Stimulated activated CD8-positive, alpha-beta memory T cell treated with anti-CD3 and anti-CD28 coated beads, Interleukin-7, amount 100 ng/mL, for 24 hours (primary cell): ENCODE measurements around the gene FAM3B.
"Not testable (repeated sequence)": the region's sequence is repeated elsewhere in the genome, so short reads cannot be mapped to it uniquely, and the experiment has no call there.

Source experiments
- DNase-seq: peaks from one replicate; pipeline ENCODE4 v3.0.0-alpha.2; 2020; ENCODE audit warnings: low read depth

FAM3B gene, protein sequence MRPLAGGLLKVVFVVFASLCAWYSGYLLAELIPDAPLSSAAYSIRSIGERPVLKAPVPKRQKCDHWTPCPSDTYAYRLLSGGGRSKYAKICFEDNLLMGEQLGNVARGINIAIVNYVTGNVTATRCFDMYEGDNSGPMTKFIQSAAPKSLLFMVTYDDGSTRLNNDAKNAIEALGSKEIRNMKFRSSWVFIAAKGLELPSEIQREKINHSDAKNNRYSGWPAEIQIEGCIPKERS

GRCh38 chr21:41316200-41317062 is at the start of gene FAM3B:
FAM3B (plus strand) TSS chr21:41316801; CDS start chr21:41316880, 79 bp downstream.
- no peak for DNase-seq

- DNase-seq: no peak
Observed at GRCh38 chr21:41267346-41267745, 49.3 kb upstream of the FAM3B start.

- DNase-seq: no peak
Observed at GRCh38 chr21:41269535-41269934, 47.1 kb upstream of the FAM3B start.

DNA sequence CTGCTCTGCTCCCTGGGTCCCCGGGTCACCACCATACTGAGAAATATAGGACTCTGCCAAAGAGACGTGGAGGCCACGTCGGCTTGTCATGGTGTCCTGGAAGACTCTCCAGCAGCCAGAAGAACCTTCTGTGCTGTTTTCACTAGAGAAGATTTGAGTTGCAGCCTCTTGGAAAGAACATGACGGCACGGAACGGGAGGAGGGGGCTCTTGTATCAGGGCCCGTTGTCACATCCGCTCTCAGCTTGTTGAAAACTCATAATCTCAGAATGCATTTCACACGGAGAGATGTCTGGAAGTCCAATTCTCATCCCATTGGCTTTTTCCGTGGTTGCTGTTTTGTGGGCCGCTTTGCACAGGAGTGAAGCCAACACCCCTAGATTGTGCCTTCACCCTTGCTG is 39.4 kb upstream of the FAM3B start:
- no peak for DNase-seq

GRCh38 chr21:41277846-41278245 is 38.8 kb upstream of the FAM3B start:
- DNase-seq: no peak

GRCh38 chr21:41280115-41280919 is 36.3 kb upstream of the FAM3B start:
- DNase-seq: no peak

DNA sequence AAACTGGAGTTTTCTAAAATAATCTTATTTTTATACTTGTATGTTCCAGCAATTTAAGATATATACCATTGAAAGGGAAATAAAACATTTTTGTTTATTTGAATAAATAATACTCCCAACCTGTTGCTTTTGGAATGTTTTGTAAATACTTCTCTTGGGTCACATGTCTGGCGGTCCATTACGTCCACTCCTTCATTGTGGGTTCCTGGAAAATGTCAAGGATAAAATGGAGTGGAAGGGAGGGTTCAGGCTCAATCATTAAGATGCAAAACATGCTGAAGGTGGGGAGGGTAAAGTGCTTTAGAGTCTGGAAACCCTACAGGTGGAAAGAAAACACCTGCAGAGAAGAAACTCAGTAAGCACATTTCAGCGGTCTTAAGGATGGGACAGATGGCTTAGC is 34.2 kb upstream of the FAM3B start:
- DNase-seq: no peak

- no peak for DNase-seq
Observed at GRCh38 chr21:41283211-41283818, 33.3 kb upstream of the FAM3B start.

- DNase-seq: no peak
Observed at GRCh38 chr21:41289431-41289830, 27.2 kb upstream of the FAM3B start.

DNA sequence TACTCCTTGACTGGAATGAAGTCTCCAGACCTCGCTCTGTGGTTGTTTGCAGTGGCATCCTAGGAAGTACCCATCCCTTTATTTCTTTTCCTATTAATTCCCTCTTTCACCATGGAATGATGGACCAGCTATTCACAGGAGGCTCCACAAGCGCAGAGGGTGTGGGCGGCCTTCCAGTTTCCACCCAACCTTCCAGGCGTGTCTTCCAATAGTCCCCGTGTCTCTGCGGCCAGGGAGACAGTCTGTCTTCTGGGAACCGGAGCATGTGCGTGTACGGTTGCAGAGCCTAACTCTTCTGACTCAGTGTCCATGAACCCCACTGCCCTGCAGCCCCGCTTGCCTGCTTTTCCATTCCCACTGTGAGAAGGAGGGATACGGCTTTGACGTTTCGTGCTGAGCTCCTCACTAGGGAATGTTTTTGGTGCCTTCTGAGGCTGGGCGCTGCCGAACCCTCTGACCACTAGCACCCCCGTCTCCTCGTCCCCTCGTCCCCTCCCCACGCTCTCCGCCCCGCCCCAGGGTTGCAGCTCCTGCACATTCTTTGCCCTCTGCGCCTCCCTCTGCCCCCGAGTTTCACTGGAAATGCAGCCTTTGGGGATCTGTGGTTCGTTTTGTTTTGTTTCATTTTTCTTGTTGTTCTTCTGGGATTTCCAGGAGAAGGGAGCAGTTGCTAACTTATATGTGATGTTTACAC is 26.3 kb upstream of the FAM3B start:
- no peak for DNase-seq

DNA sequence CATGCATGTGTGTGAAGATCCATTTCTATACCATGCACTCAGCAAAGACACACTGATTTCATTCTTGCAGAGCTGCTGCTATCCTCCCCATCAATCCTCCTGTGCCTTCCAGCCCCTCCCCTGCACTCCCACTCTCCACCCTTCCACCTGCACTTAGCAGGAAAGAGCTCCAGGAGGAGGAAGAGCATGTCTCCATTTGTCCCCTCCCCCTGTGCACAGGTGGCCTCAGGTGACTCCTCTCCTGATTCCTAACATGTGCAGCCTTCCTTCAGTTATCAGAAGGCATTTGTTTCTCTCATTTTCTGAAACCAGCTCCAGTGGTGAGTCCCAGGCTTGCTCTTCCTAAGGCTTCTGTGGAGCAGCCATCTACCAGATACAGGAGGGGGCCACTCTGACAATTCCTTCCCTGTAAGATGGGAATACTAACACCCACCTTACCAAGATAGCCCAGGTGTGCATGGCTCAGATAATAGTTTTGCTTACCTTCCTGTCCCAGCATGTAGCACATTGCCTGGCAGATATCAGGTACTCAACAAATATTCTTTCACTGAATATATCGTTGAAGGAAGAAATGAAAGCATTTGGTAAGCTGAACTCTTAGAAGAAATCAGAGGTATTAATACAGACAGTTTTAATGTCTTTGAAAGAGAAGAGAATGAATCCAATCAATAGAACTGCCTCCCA is 21.9 kb upstream of the FAM3B start:
- no peak for DNase-seq

GRCh38 chr21:41295721-41296254 is 20.8 kb upstream of the FAM3B start:
- DNase-seq: no peak

DNA sequence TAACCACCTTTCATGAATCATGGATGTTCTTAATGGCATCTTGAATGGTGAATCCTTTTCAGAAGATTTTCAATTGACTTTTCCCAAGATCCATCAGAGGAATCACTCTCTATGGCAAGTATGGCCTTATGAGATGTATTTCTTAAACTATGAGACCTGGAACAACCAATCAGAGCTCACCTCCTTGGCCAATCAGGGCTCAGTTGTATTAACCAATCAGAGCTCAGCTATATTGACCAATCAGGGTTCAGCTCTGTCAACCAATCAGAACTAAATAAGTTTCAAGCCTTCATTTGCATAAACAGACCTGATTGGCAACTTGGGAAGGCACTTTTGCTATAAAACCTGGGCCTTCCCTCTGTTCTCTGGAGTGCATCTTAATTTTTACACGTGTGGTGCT is 13.6 kb upstream of the FAM3B start:
- no peak for DNase-seq

DNA sequence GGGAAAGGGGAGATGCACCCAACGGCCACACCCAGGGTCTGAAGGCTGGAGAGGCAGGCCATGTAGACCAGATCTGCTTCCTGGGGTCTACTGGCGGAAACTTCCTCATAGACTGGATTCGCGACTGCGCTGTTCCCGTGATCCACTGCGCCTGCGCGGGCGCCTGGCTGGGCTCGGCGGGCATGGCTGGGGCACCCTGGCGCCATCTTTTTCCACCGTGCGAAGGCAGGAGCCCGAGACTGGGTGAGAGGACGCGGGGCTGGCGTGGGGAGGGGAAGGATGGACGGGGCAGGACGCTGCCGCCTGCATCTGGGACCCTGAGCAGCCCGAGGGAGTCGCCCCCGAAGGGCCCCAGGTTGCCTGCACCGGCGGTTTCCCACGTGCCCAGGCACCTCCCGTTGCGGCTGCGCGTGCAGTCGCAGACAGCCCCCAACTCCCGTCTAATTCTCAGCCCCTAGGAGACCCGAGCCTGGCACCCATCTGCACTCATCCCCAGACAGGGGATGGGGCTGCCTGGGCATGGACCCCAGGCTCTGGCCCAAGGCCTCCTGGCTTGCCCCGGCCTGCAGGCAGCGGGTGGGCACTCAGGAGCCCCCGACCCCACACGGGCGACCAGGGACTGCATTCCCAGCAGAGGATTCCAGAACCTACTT is 12.4 kb upstream of the FAM3B start:
- no peak for DNase-seq

- no peak for DNase-seq
Observed at GRCh38 chr21:41307219-41307618, 9.4 kb upstream of the FAM3B start.

DNA sequence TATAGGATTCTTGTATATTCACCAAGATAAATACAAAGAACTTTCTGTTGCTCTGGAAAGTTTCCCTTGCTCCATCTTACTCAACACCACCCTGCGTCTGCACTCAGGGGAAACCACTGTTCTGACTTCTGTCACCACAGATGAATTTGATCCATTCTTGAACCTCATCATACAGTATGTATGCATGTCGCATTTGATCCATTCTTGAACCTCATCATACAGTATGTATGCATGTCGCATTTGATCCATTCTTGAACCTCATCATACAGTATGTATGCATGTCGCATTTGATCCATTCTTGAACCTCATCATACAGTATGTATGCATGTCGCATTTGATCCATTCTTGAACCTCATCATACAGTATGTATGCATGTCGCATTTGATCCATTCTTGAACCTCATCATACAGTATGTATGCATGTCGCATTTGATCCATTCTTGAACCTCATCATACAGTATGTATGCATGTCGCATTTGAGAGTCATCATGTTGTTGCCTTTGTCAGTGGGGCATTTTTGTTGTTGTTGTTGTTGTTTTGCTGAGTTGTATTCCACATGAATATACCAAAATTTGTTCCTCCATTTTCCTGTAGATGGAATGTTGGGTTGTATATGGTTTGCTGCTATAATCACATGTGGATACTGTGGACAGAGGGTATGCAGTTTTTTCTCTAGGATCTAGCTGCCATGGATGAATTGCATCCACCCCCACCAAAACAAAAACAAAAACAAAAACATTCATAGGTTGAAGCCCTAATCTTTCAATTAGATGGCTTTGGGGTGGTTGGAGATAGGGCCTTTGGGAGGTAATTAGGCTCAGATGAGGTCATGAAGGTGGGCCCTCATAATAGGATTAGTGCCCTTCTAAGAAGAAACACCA is 3.1 kb upstream of the FAM3B start:
- not testable (repeated sequence) for DNase-seq

GRCh38 chr21:41315726-41316125 is 875 bp upstream of the FAM3B start:
- DNase-seq: no peak

GRCh38 chr21:41317063-41317392 is 427 bp downstream of the FAM3B start:
- DNase-seq: no peak

DNA sequence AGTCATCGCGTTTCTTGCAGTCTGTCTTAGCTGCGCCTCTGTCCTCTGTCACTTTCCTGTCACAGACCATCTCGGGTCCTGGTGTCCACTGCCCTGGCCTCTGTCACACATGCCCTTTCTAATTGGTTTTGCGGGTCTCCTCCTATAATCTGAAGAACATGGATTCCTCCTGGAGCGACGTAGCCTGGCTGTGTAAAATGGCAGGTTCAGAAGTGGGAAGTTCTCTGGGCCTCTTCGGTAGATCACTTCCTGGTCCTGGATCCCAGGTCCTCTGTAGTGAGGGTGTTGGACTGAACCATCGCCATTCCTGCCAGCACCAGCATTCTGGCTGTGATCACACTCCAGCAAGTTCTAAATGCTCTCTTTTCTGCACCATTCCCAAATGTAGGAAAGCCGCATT is 857 bp downstream of the FAM3B start:
- no peak for DNase-seq
